Activated naive CD4-positive, alpha-beta T cell treated with anti-CD3 and anti-CD28 coated beads for 36 hours (primary cell): ENCODE data around the gene APBB1IP. TPM values are rescaled to one million over a fixed set of nuclear protein-coding genes. Genes with fewer than 3 reads are reported as not detected.

ENCODE experiments used
- CTCF ChIA-PET: fragments of 350-600 bp; sonication (Branson Sonifier 250); formaldehyde crosslinking; loops from one replicate; lab custom pipeline; 2021; ENCODE audit warnings: antibody characterized with exemption; lab: Charles Lee
- DNase-seq: peaks from one replicate; pipeline ENCODE4 v3.0.0-alpha.2; 2020
- H3K27ac Mint-ChIP-seq: one replicate; pipeline ENCODE4 v1.8.0; 2021; ENCODE audit warnings: mild to moderate bottlenecking, mixed read lengths
- H3K27me3 Mint-ChIP-seq: one replicate; pipeline ENCODE4 v1.8.0; 2021; ENCODE audit warnings: low read depth, mixed read lengths
- H3K36me3 Mint-ChIP-seq: one replicate; pipeline ENCODE4 v1.8.0; 2021; ENCODE audit warnings: low read depth, mixed read lengths
- H3K4me1 Mint-ChIP-seq: one replicate; pipeline ENCODE4 v1.8.0; 2021; ENCODE audit warnings: low read depth, mixed read lengths
- H3K4me3 Mint-ChIP-seq: one replicate; pipeline ENCODE4 v1.8.0; 2021; ENCODE audit warnings: mild to moderate bottlenecking, moderate library complexity, mixed read lengths
- H3K9me3 Mint-ChIP-seq: one replicate; pipeline ENCODE4 v1.8.0; 2021; ENCODE audit warnings: mixed read lengths
- intact Hi-C: fragments of 100-400 bp; cut with micrococcal nuclease; formaldehyde crosslinking; loops from one replicate; pipeline ENCODE4 v1.15.1; 2023
- total RNA-seq, 2 experiments: library from RNA; stranded (reverse); gene quantifications; one replicate each; pipeline ENCODE4 v1.2.3, GENCODE V29; 2021

Gene APBB1IP
- total RNA-seq, 2 experiments from 2014 or later, result 29.4 to 30.9 TPM

GRCh38 chr10:26612151-26612915, 174.2 kb downstream of the APBB1IP start:
- CTCF ChIA-PET, result interaction anchor here (1.0 kb wide), 3 partner anchors 8 to 270 kb away, joined by 3 to 4 read pairs (median 4); no protein-coding TSS in a partner anchor
- intact Hi-C loops, result no loop called here
- H3K4me3 Mint-ChIP-seq, result no peak overlapping the region
- no peaks in the 10 kb centered on the region for H3K27me3 Mint-ChIP-seq
- no peak for DNase-seq
- no peaks in the 10 kb centered on the region for H3K4me1 Mint-ChIP-seq
- H3K27ac Mint-ChIP-seq, result no peak overlapping the region
- H3K36me3 Mint-ChIP-seq, result no peaks in the 10 kb centered on the region
- no peaks in the 10 kb centered on the region for H3K9me3 Mint-ChIP-seq

Other genes starting within 250 kb of the APBB1IP start
- not detected for gene GAD2, start 221.6 kb upstream of the APBB1IP start, total RNA-seq